ENCODE measurements around the gene LDLRAD4.

GRCh38 chr18:13372531-13372951 lies 154.0 kb downstream of the LDLRAD4 start:
- TF ChIP-seq, protein P1, sequence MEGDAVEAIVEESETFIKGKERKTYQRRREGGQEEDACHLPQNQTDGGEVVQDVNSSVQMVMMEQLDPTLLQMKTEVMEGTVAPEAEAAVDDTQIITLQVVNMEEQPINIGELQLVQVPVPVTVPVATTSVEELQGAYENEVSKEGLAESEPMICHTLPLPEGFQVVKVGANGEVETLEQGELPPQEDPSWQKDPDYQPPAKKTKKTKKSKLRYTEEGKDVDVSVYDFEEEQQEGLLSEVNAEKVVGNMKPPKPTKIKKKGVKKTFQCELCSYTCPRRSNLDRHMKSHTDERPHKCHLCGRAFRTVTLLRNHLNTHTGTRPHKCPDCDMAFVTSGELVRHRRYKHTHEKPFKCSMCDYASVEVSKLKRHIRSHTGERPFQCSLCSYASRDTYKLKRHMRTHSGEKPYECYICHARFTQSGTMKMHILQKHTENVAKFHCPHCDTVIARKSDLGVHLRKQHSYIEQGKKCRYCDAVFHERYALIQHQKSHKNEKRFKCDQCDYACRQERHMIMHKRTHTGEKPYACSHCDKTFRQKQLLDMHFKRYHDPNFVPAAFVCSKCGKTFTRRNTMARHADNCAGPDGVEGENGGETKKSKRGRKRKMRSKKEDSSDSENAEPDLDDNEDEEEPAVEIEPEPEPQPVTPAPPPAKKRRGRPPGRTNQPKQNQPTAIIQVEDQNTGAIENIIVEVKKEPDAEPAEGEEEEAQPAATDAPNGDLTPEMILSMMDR (IDR thresholded peaks at IDR 0.05), result no peak
- TF ChIP-seq POLR2A (IDR thresholded peaks at IDR 0.05), result no peak

All from lower leg skin (tissue), 3 donors.